Kidney (tissue), 14 donors: Measurements from ENCODE around the gene NHERF2. TPM values are rescaled to one million over a fixed set of nuclear protein-coding genes. Genes with fewer than 3 reads are reported as not detected.

Experiments
- DNase-seq, 5 donors: peaks; one replicate each; pipeline ENCODE4 v3.0.0-alpha.2; 2013 to 2020
- FAIRE-seq: peaks from 2 replicates; lab custom pipeline; 2012; peaks lifted over from hg19 to GRCh38; lab: Jason Lieb, UNC
- H3K27ac ChIP-seq, 2 donors: one replicate each; pipeline ENCODE4 v1.7.0; 2013; ENCODE audit warnings: low read depth in 2 of 2, low read length in 2 of 2, inconsistent platforms in 1 of 2
- H3K27me3 ChIP-seq: one replicate; pipeline ENCODE4 v1.7.1; 2013; ENCODE audit warnings: low read length, inconsistent platforms; ENCODE audit not compliant: control insufficient read depth, insufficient read depth
- H3K36me3 ChIP-seq, 3 donors: one replicate each; pipeline versions ENCODE4 v1.7.0 to v1.7.1; 2013; ENCODE audit warnings: low read length in 3 of 3, control low read depth in 1 of 3, inconsistent platforms in 1 of 3; ENCODE audit not compliant: insufficient read depth in 3 of 3, control insufficient read depth in 2 of 3
- H3K4me1 ChIP-seq, 3 donors: one replicate each; pipeline versions ENCODE4 v1.7.0 to v1.7.1; 2013; ENCODE audit warnings: low read length in 3 of 3, inconsistent platforms in 1 of 3, low read depth in 1 of 3; ENCODE audit not compliant: control insufficient read depth in 2 of 3, insufficient read depth in 2 of 3
- H3K4me3 ChIP-seq, 3 donors: one replicate each; pipeline versions ENCODE4 v1.7.0 to v1.8.1; 2013; ENCODE audit warnings: low read length in 3 of 3, control low read depth in 1 of 3, inconsistent platforms in 1 of 3
- H3K9ac ChIP-seq, 3 donors: one replicate each; pipeline versions ENCODE4 v1.7.0 to v1.7.1; 2013; ENCODE audit warnings: low read length in 3 of 3, control low read depth in 1 of 3, inconsistent platforms in 1 of 3
- H3K9me3 ChIP-seq, 3 donors: one replicate each; pipeline versions ENCODE4 v1.7.0 to v1.7.1; 2013; ENCODE audit warnings: low read length in 3 of 3, control low read depth in 1 of 3, inconsistent platforms in 1 of 3; ENCODE audit not compliant: control insufficient read depth in 2 of 3, insufficient read depth in 1 of 3
- intact Hi-C: fragments of 100-400 bp; cut with DNase I; formaldehyde crosslinking; loops from one replicate; pipeline ENCODE4 v1.11.1; 2022
- polyA plus RNA-seq: library from polyadenylated mRNA; stranded (reverse); fragments of 350-450 nt; fragmentation: Illumina TruSeq; extraction: RNeasy Lipid Tissue Mini Kit (QIAGEN cat#74804); gene quantifications from one replicate; pipeline ENCODE4 v1.2.3, GENCODE V29; 2014; ENCODE audit warnings: low read depth, low replicate concordance; ENCODE audit not compliant: insufficient read depth
- total RNA-seq: library from RNA; stranded (reverse); fragmentation: NEBNext Ultra II Directional; extraction: Animal tissue kit (Norgen Biotek cat#: 25700); gene quantifications from one replicate; pipeline ENCODE4 v1.2.1, GENCODE V29; 2021
- TF ChIP-seq, protein P1 (sequence below): IDR thresholded peaks from 3 replicates; pipeline ENCODE4 v1.5.1; 2012; ENCODE audit warnings: mild to moderate bottlenecking, moderate library complexity, borderline replicate concordance; ENCODE audit not compliant: insufficient read depth; ENCODE audit errors: extremely low read depth
- donor health status: control.
- donor health status: control.
- donor health status: control.
- donor health status: control.
- donor health status: control.
- donor health status: DM: yes; HTN: yes; CAD: no.
- donor health status: Normal renal cell carcinoma (clear cell type).

Gene NHERF2
- total and polyA plus RNA-seq, 2 donors from 2014 or later, result 238 to 405 TPM

DNA sequence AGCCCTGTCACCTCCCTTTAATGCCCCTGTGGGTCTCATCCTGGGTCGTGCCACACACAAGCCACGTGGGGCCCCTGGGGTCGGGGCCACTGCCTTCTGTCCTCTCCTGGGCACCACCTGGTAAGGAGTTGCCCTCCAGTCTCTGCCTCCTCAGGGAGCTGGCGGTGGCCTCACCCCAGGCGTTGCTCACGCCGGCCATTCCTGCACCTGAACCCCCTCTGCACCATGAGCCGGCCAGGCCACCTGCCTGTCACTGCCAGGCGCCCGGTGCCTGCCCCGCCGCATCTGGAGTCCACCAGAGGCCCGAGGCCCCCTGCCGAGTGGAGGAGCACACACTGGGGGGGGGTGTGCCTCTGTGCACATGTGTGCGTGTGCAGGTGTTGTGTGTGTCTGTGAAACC, 10.4 kb downstream of the NHERF2 start:
- peaks cover 0 to 50% (median 0%) of the 10 kb centered on the region in 3 donors for H3K4me1 ChIP-seq
- H3K9me3 ChIP-seq, result no peaks in the 10 kb centered on the region
- intact Hi-C loops, result no loop called here
- H3K27ac ChIP-seq, result peak overlapping the region in 1 of 2 donors; percentile 63
- H3K9ac ChIP-seq, result no peak overlapping the region
- peak overlapping the region in 1 of 3 donors; percentile 9 for H3K4me3 ChIP-seq
- H3K27me3 ChIP-seq, result no peaks in the 10 kb centered on the region
- peaks cover 0 to 4% (median 0%) of the 10 kb centered on the region in 3 donors for H3K36me3 ChIP-seq
- peak in 1 of 5 donors; percentile 48 for DNase-seq
- FAIRE-seq, result no peak
- TF ChIP-seq, protein P1, sequence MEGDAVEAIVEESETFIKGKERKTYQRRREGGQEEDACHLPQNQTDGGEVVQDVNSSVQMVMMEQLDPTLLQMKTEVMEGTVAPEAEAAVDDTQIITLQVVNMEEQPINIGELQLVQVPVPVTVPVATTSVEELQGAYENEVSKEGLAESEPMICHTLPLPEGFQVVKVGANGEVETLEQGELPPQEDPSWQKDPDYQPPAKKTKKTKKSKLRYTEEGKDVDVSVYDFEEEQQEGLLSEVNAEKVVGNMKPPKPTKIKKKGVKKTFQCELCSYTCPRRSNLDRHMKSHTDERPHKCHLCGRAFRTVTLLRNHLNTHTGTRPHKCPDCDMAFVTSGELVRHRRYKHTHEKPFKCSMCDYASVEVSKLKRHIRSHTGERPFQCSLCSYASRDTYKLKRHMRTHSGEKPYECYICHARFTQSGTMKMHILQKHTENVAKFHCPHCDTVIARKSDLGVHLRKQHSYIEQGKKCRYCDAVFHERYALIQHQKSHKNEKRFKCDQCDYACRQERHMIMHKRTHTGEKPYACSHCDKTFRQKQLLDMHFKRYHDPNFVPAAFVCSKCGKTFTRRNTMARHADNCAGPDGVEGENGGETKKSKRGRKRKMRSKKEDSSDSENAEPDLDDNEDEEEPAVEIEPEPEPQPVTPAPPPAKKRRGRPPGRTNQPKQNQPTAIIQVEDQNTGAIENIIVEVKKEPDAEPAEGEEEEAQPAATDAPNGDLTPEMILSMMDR, result no peak

DNA sequence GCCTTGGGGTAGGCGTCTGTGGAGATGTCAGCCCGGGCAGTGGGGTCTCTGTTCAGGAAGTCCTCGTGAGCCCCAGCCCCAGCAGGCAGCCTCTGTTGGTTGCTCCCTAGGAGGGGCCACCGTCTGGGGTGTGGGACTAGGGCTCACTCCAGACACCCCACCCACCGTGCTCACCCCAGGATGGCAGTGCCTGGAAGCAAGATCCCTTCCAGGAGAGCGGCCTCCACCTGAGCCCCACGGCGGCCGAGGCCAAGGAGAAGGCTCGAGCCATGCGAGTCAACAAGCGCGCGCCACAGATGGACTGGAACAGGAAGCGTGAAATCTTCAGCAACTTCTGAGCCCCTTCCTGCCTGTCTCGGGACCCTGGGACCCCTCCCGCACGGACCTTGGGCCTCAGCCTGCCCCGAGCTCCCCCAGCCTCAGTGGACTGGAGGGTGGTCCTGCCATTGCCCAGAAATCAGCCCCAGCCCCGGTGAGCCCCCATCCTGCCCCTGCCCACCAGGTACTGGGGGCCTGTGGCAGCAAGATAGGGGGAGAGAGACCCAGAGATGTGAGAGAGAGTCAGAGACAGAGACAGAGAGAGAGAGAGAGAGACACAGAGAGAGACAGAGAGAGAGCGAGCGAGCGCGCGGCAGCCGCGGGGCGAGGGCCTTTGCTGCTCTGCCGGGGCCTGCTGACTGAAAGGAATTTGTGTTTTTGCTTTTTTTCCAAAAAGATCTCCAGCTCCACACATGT, 11.1 kb downstream of the NHERF2 start:
- peaks cover 0 to 4% (median 0%) of the 10 kb centered on the region in 3 donors for H3K36me3 ChIP-seq
- H3K4me1 ChIP-seq, result peaks cover 0 to 48% (median 0%) of the 10 kb centered on the region in 3 donors
- intact Hi-C loops, result no loop called here
- DNase-seq, result peak in 2 of 5 donors; percentile 54 to 77
- no peak for FAIRE-seq
- TF ChIP-seq, protein P1, result no peak
- peak overlapping the region; percentile 43 to 63 for H3K27ac ChIP-seq
- H3K9ac ChIP-seq, result no peak overlapping the region
- H3K27me3 ChIP-seq, result no peaks in the 10 kb centered on the region
- H3K9me3 ChIP-seq, result no peaks in the 10 kb centered on the region
- no peak overlapping the region for H3K4me3 ChIP-seq

DNA sequence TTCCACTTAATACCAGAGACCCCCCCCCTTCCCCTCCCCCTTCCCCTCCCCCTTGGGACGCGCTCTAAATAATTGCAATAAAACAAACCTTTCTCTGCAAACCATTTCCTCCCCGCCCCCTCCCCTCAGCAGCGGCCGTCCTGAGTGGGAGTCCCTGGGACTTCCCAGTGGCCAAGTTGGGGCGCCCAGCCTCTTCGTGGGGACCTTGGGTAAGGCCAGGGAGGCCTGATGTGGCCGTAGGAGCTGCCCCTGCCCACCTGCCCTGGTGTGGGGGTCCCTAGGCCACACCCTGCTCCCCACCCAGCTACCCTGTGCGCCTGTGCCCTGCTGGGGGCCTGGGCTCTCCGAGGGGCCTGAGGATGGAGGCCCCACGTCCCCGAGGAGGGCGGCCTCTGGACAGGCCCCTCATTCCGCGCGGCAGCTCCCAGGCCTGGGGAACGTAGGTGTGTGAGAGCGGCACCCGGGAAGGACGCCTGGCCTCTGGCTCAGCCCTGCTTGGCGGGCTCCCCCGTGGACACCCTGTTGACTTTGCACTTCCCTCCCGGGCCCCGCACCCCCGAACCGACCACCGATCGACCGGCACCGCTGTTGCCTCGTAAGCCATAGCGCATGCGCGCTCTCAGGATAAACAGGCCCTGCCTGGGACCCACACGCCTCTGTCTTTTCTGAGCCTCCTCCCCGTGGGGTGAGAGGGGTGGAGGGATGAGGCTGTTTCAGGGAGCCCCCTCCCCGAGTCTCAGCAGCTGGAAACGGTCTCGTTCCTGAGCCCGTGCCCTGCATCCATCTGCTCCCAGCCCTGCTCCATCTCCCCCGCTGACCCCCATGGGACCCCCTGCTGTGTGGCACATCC, 11.9 kb downstream of the NHERF2 start:
- TF ChIP-seq, protein P1, result no peak
- intact Hi-C loops, result no loop called here
- Histone ChIP-seq H3K9me3 (no peaks in the 10 kb centered on the region), H3K36me3 (peaks cover 0 to 4% (median 0%) of the 10 kb centered on the region in 3 donors), H3K4me3 (no peak overlapping the region), H3K27ac (peak overlapping the region; percentile 43 to 53), H3K4me1 (peaks cover 0 to 54% (median 0%) of the 10 kb centered on the region in 3 donors), H3K27me3 (no peaks in the 10 kb centered on the region), H3K9ac (no peak overlapping the region)
- no peak for FAIRE-seq
- peak in 4 of 5 donors; percentile 65 to 93 (median 80) for DNase-seq
